ENCODE results near the gene DCXR. TPM values are rescaled to one million over a fixed set of nuclear protein-coding genes. Genes with fewer than 3 reads are reported as not detected.

DCXR gene
- total RNA-seq, 6 experiments from 2014 or later: 73.4 to 100 (median 84.8) TPM

DNA sequence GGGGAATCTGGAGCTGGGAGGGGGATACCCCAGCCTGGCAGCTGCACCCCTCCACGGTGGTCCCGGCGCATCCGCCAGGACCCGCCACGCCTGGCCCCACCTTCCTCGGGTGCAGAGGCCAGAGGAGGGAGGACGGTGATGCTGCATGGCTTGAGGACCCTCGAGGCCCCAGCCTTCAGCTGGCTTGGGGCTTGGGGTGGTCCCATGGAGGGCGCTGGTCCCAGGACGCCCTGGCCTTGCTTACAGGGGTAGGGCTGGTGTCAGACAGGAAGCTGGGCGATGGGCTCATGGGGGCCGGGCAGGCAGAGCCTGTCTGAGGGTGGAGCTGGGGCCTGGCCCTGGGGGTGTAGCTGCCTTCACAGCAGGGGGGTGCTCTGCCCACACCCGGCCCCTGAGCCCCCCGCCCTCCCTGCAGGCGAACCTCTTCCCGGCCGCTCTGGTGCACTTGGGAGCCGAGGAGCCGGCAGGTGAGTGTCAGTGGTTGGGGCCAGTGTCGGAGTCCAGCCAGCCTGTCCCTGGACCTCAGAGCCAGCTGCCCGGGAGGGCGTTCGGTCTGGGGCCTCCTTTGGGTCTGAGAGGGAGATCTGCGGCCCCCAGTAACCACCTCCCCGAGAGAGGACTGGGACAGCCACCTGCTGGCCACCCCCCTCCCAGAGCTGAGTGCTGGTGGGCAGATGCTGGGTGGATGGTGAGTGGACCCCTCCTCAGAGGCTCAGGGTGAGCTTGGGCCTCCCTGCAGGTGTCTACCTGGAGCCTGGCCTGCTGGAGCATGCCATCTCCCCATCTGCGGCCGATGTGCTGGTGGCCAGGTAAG is 21.2 kb downstream of the DCXR start:
- Mint-ChIP-seq H3K9me3 (no peaks in the 10 kb centered on the region), H3K36me3 (ENCODE audit: low read depth) (no peaks in the 10 kb centered on the region), H3K27ac (no peak overlapping the region), H3K4me3 (no peak overlapping the region), H3K4me1 (ENCODE audit: low read depth) (peaks cover 7% of the 10 kb centered on the region), H3K27me3 (ENCODE audit: insufficient read depth) (no peaks in the 10 kb centered on the region)
- no peak for DNase-seq
- TF ChIP-seq, protein P1, sequence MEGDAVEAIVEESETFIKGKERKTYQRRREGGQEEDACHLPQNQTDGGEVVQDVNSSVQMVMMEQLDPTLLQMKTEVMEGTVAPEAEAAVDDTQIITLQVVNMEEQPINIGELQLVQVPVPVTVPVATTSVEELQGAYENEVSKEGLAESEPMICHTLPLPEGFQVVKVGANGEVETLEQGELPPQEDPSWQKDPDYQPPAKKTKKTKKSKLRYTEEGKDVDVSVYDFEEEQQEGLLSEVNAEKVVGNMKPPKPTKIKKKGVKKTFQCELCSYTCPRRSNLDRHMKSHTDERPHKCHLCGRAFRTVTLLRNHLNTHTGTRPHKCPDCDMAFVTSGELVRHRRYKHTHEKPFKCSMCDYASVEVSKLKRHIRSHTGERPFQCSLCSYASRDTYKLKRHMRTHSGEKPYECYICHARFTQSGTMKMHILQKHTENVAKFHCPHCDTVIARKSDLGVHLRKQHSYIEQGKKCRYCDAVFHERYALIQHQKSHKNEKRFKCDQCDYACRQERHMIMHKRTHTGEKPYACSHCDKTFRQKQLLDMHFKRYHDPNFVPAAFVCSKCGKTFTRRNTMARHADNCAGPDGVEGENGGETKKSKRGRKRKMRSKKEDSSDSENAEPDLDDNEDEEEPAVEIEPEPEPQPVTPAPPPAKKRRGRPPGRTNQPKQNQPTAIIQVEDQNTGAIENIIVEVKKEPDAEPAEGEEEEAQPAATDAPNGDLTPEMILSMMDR (IDR thresholded peaks at IDR 0.05): no peak

DNA sequence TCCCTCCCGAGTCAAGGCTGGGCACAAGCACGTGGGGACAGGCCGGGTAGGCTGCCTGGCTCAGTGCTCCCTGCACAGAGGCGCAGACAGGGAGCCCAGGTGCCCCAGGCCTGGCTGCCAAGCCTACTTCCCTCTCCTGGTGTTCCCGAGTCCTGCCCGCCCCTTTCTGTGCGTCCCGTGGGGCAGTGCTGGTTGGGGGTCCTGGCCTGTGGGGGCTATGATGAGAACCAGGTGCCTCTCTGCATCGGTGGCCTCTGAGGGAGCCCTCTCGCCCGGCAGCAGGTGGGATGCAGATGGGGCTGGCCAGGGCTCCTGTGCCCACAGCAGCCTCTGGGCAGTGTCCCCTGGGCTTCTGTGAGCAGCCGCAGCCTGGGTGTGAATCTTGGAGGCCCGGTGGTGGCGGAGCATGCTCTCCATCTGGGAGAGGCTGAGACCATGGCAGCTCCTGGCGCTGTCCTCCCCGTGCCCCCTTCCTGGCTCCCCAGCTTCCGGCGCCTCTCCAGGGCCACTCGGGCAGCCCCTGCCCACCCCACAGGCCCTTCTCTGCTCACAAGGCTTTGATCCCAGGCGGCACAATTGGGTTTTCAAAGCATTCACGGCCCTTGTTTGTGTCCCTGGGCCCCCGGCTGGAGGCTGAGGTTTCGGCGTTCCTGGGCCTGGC is 22.1 kb downstream of the DCXR start:
- Mint-ChIP-seq H3K4me3 (no peak overlapping the region), H3K9me3 (no peaks in the 10 kb centered on the region), H3K36me3 (ENCODE audit: low read depth) (no peaks in the 10 kb centered on the region), H3K27ac (no peak overlapping the region), H3K27me3 (ENCODE audit: insufficient read depth) (no peaks in the 10 kb centered on the region), H3K4me1 (ENCODE audit: low read depth) (peaks cover 6% of the 10 kb centered on the region; the same call in 1 of the 2 replicates)
- DNase-seq: no peak
- TF ChIP-seq, protein P1 (IDR thresholded peaks at IDR 0.05): no peak

DNA sequence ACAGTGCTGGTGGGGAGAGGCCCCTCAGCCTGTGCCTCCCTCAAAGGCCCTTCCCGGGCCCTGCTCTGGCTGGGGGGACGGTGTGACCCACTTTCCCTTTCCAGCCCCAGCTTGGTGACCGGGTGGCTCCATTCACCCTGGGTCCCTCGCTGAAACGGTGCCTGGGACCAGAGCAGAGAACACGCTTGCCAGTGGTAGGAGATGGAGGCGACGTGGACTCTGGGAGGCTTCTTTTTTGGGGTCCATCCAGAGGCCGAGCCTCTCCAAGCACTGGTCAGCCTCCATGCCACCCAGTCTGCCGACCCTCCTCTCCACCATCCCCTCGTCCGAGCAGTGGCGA is 22.6 kb downstream of the DCXR start:
- no peak for DNase-seq
- Mint-ChIP-seq H3K4me3 (no peak overlapping the region), H3K36me3 (ENCODE audit: low read depth) (no peaks in the 10 kb centered on the region), H3K27ac (no peak overlapping the region), H3K27me3 (ENCODE audit: insufficient read depth) (no peaks in the 10 kb centered on the region), H3K4me1 (ENCODE audit: low read depth) (peaks cover 6% of the 10 kb centered on the region; the same call in 1 of the 2 replicates), H3K9me3 (no peaks in the 10 kb centered on the region)
- TF ChIP-seq, protein P1 (IDR thresholded peaks at IDR 0.05): no peak

DNA sequence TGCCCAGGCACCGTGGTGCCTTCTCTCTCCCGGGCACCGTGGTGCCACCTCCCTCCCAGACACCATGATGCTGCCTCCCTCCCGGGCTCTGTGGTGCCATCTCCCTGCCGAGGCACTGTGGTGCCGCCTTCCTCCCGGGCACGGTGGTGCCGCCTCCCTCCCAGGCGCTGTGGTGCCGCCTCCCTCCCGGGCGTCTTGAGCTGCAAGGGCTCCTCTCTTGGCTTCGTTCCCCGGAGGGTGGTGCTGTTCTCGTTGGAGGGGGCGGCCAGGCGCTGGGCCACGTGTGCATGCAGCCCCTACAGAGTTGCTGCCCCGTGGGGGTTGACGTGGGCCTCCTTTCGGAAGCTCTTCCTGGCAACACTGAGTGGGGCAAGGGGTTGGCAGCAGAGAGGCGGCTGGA is 23.1 kb downstream of the DCXR start:
- Mint-ChIP-seq H3K27me3 (ENCODE audit: insufficient read depth) (no peaks in the 10 kb centered on the region), H3K4me3 (no peak overlapping the region), H3K9me3 (no peaks in the 10 kb centered on the region), H3K36me3 (ENCODE audit: low read depth) (no peaks in the 10 kb centered on the region), H3K27ac (no peak overlapping the region), H3K4me1 (ENCODE audit: low read depth) (peaks cover 6% of the 10 kb centered on the region; the same call in 1 of the 2 replicates)
- DNase-seq: no peak
- TF ChIP-seq, protein P1 (IDR thresholded peaks at IDR 0.05): no peak

DNA sequence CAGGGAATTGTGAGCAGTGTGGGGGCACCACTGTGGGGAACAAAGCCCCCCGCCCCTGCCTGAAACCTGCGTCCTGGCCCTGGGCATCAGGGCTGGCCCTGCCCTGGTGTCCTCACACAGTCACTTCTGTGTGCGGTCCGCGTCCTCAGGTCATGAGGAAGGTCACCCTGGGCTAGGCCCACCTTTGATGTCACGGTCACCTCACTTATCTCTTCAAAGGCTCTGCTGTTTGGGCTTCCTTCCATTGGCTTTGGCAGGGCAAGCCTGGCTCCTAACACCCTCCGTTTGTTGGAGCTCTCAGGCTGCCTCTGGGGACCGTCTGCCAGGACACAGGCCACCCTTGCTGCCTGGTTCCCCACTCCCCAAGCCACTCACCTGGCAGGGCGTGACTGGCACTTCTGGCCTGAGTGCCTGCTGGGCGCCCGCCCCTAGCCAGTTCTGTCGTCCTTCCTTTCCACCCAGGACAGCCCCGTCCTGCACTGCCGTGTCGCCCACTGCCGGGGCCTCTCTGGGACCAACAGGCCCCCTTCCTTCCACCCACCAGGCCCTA is 23.6 kb downstream of the DCXR start:
- TF ChIP-seq, protein P1 (IDR thresholded peaks at IDR 0.05): no peak

More for the DNA sequence above, 23.6 kb downstream of the DCXR start:
- Mint-ChIP-seq H3K4me3 (no peak overlapping the region), H3K27me3 (ENCODE audit: insufficient read depth) (no peaks in the 10 kb centered on the region; the same call in 1 of the 2 replicates), H3K36me3 (ENCODE audit: low read depth) (no peaks in the 10 kb centered on the region), H3K9me3 (no peaks in the 10 kb centered on the region), H3K4me1 (ENCODE audit: low read depth) (peaks cover 6% of the 10 kb centered on the region; the same call in 1 of the 2 replicates), H3K27ac (no peak overlapping the region)
- no peak for DNase-seq
